CD14-positive monocyte (primary cell): Measurements from ENCODE around the gene LGR4. TPM values are rescaled to one million over a fixed set of nuclear protein-coding genes. Genes with fewer than 3 reads are reported as not detected.

ENCODE experiments used
- DNase-seq, 3 donors: peaks; one replicate each; pipeline ENCODE4 v3.0.0-alpha.2; 2011 to 2022
- H2AFZ ChIP-seq: 2 replicates; pipeline ENCODE4 v1.6.0; 2012; ENCODE audit warnings: mild to moderate bottlenecking, low read depth, low read length, inconsistent platforms; ENCODE audit not compliant: insufficient read depth, poor library complexity, severe bottlenecking
- H3K27ac ChIP-seq, 2 donors: 1 replicate in 1 of 2; 2 replicates in 1 of 2; pipeline ENCODE4 v1.5.1; 2012 to 2013; ENCODE audit warnings: low read length in 2 of 2, control low read depth in 1 of 2, inconsistent platforms in 1 of 2, low read depth in 1 of 2, mild to moderate bottlenecking in 1 of 2
- H3K27me3 ChIP-seq, 2 donors: one replicate each; pipeline versions ENCODE4 v1.6.0 to v1.6.1; 2011 to 2013; ENCODE audit warnings: low read length in 2 of 2; ENCODE audit not compliant: control insufficient read depth in 2 of 2, insufficient read depth in 2 of 2
- H3K36me3 ChIP-seq, 2 donors: replicated peaks in 1 of 2; 1 replicate in 1 of 2; 2 replicates in 1 of 2; pipeline versions ENCODE4 v1.5.1 to v1.6.1; 2012 to 2013; ENCODE audit warnings: low read length in 2 of 2, control low read depth in 1 of 2, inconsistent platforms in 1 of 2, mild to moderate bottlenecking in 1 of 2; ENCODE audit not compliant: insufficient read depth in 2 of 2, control insufficient read depth in 1 of 2
- H3K4me1 ChIP-seq, 2 donors: 1 replicate in 1 of 2; 2 replicates in 1 of 2; pipeline versions ENCODE4 v1.5.1 to v1.6.1; 2012 to 2013; ENCODE audit warnings: low read length in 2 of 2, control low read depth in 1 of 2, inconsistent platforms in 1 of 2, mild to moderate bottlenecking in 1 of 2, moderate library complexity in 1 of 2; ENCODE audit not compliant: insufficient read depth in 2 of 2, control insufficient read depth in 1 of 2
- H3K4me2 ChIP-seq: replicated peaks from 2 replicates; pipeline ENCODE3; 2012; ENCODE audit warnings: low read length, moderate library complexity, mild to moderate bottlenecking; ENCODE audit not compliant: poor library complexity, severe bottlenecking; ENCODE audit errors: extremely low read depth
- H3K4me3 ChIP-seq, 3 experiments: fragments of 200-600 bp in 1 of 3; sonication (generic) in 1 of 3; replicated peaks in 1 of 3; 1 replicate in 2 of 3; 2 replicates in 1 of 3; pipeline ENCODE4 v1.5.1; 2011 to 2013; ENCODE audit warnings: low read length in 3 of 3, mild to moderate bottlenecking in 3 of 3, control low read depth in 2 of 3, low read depth in 2 of 3, inconsistent platforms in 1 of 3, moderate library complexity in 1 of 3
- H3K79me2 ChIP-seq: 2 replicates; pipeline ENCODE4 v1.6.0; 2012; ENCODE audit warnings: mild to moderate bottlenecking, control low read depth, inconsistent platforms, low read length, moderate library complexity; ENCODE audit not compliant: insufficient read depth
- H3K9ac ChIP-seq: 2 replicates; pipeline ENCODE4 v1.6.0; 2017; ENCODE audit warnings: low read length, mild to moderate bottlenecking; ENCODE audit not compliant: insufficient read depth, poor library complexity, severe bottlenecking
- H3K9me3 ChIP-seq, 2 donors: replicated peaks in 1 of 2; 1 replicate in 1 of 2; 2 replicates in 1 of 2; pipeline versions ENCODE4 v1.5.1 to v1.6.1; 2012 to 2013; ENCODE audit warnings: low read length in 2 of 2, control low read depth in 1 of 2; ENCODE audit not compliant: control insufficient read depth in 1 of 2, insufficient read depth in 1 of 2
- H4K20me1 ChIP-seq: 2 replicates; pipeline ENCODE4 v1.6.0; 2012; ENCODE audit warnings: mild to moderate bottlenecking, low read length, control low read depth, moderate library complexity; ENCODE audit not compliant: insufficient read depth
- H3K27ac Mint-ChIP-seq, 7 donors: one replicate each; pipeline ENCODE4 v1.8.0; 2020; ENCODE audit warnings: mild to moderate bottlenecking in 7 of 7, mixed read lengths in 7 of 7, moderate library complexity in 6 of 7, inconsistent platforms in 2 of 7
- H3K27me3 Mint-ChIP-seq, 3 donors: one replicate each; pipeline ENCODE4 v1.8.0; 2021 to 2022; ENCODE audit warnings: low read depth in 3 of 3, mild to moderate bottlenecking in 3 of 3, mixed read lengths in 3 of 3, moderate library complexity in 3 of 3, inconsistent platforms in 1 of 3
- H3K36me3 Mint-ChIP-seq, 2 donors: one replicate each; pipeline ENCODE4 v1.8.0; 2020; ENCODE audit warnings: mixed read lengths in 2 of 2, inconsistent platforms in 1 of 2, mild to moderate bottlenecking in 1 of 2
- H3K4me1 Mint-ChIP-seq: one replicate; pipeline ENCODE4 v1.8.0; 2020; ENCODE audit warnings: mild to moderate bottlenecking, mixed read lengths
- H3K4me3 Mint-ChIP-seq, 2 donors: one replicate each; pipeline ENCODE4 v1.8.0; 2020; ENCODE audit warnings: mild to moderate bottlenecking in 2 of 2, mixed read lengths in 2 of 2, moderate library complexity in 1 of 2
- H3K9me3 Mint-ChIP-seq, 7 donors: one replicate each; pipeline ENCODE4 v1.8.0; 2020 to 2022; ENCODE audit warnings: mixed read lengths in 7 of 7, mild to moderate bottlenecking in 6 of 7, moderate library complexity in 6 of 7, inconsistent platforms in 2 of 7
- WGBS: methylation state at CpG from one replicate; pipeline ENCODE4 v1.1.5; 2013; ENCODE audit warnings: missing lambda C conversion rate; ENCODE audit not compliant: insufficient coverage; 5-methylcytosine and 5-hydroxymethylcytosine counted together
- intact Hi-C, 2 donors: fragments of 100-400 bp; cut with micrococcal nuclease; formaldehyde crosslinking; loops; one replicate each; pipeline versions ENCODE4 v1.15.0 to v1.15.1; 2023
- polyA plus RNA-seq, 3 donors: library from polyadenylated mRNA; depleted of rRNA in 1 of 3; unstranded in 2 of 3; stranded (reverse) in 1 of 3; fragments of 300-500 nt in 2 of 3; fragments of >200 nt in 1 of 3; fragmentation: Illumina TruSeq in 2 of 3; gene quantifications; 1 replicate in 2 of 3; 2 replicates in 1 of 3; pipeline ENCODE4 v1.2.3, GENCODE V29; 2012 to 2021
- TF ChIP-seq, protein P1 (sequence below): fragments of 200-600 bp; IDR thresholded peaks from one replicate; pipeline ENCODE4 v1.8.0; 2022; ENCODE audit warnings: antibody characterized with exemption, mild to moderate bottlenecking

Gene LGR4
- polyA plus RNA-seq, 3 donors, result 0.67 to 0.92 (median 0.72) TPM

DNA sequence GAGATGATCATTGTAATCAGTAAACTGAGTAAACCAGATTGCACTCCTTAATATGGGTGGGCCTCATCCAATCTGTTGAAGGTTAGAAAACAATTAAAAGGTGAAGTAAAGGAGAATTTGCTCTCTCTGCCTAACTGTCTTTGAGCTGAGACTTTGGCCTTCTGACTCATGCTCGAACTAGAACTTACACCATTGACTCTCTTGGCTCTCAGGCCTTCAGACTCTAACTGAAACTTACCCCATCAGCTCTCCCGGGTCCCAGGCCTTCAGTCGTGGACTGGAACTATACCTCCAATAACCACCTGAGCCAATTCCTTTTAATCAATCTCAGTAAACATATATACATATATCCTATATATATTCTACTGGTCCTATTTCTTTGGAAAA lies 34.0 kb downstream of the LGR4 start:
- no peaks in the 10 kb centered on the region for H4K20me1 ChIP-seq
- no peak overlapping the region for H3K9ac ChIP-seq
- no peaks in the 10 kb centered on the region for H3K79me2 ChIP-seq
- H3K27ac Mint-ChIP-seq, result no peak overlapping the region
- intact Hi-C loops, result no loop called here
- 100% methylated on average over 2 of the region's 3 CpGs for WGBS
- TF ChIP-seq, protein P1, sequence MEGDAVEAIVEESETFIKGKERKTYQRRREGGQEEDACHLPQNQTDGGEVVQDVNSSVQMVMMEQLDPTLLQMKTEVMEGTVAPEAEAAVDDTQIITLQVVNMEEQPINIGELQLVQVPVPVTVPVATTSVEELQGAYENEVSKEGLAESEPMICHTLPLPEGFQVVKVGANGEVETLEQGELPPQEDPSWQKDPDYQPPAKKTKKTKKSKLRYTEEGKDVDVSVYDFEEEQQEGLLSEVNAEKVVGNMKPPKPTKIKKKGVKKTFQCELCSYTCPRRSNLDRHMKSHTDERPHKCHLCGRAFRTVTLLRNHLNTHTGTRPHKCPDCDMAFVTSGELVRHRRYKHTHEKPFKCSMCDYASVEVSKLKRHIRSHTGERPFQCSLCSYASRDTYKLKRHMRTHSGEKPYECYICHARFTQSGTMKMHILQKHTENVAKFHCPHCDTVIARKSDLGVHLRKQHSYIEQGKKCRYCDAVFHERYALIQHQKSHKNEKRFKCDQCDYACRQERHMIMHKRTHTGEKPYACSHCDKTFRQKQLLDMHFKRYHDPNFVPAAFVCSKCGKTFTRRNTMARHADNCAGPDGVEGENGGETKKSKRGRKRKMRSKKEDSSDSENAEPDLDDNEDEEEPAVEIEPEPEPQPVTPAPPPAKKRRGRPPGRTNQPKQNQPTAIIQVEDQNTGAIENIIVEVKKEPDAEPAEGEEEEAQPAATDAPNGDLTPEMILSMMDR, result no peak
- no peak overlapping the region for H2AFZ ChIP-seq
- no peaks in the 10 kb centered on the region for H3K27me3 ChIP-seq
- H3K27ac ChIP-seq, result no peak overlapping the region
- no peaks in the 10 kb centered on the region for H3K36me3 Mint-ChIP-seq
- H3K9me3 ChIP-seq, result no peaks in the 10 kb centered on the region
- no peaks in the 10 kb centered on the region for H3K4me1 Mint-ChIP-seq
- H3K9me3 Mint-ChIP-seq, result peaks cover 0 to 5% (median 2%) of the 10 kb centered on the region in 7 donors
- no peaks in the 10 kb centered on the region for H3K36me3 ChIP-seq
- H3K4me1 ChIP-seq, result no peaks in the 10 kb centered on the region
- H3K4me3 ChIP-seq, result no peak overlapping the region
- H3K27me3 Mint-ChIP-seq, result no peaks in the 10 kb centered on the region
- H3K4me3 Mint-ChIP-seq, result no peak overlapping the region
- DNase-seq, result no peak
- H3K4me2 ChIP-seq, result no peak overlapping the region

DNA sequence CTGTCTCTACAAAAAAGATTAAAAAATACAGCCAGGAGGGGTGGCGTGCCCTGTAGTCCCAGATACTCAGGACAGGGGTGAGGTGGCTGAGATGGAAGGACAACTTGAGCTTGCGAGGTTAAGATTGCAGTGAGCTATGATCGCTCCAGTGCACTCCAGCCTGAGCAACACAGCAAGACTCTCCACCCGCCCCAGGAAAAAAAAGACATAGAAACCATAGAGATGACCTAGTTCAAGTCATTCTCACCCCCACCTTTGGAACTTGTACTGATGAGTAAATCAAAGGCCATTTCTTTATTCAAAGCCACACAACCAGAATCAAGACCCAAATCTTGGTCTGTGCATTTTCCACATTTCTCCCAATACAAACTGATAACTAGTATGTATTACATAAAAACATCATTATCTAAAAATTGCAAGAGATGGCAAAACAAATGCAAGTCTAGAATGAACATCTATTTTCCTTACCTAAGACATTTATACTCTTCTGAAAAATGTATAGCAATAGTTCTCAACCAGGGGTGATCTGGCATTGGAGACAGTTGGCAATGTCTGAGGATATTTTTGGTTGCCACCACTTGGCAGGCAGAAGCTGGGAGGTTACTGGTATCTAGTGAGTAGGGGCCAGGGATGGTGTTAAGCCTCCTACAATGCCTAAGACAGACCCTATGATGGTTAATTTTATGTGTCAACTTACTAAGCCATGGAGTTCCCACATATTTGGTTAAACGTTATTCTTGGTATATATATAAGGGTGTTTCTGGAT lies 34.6 kb downstream of the LGR4 start:
- Histone ChIP-seq H3K27ac (no peak overlapping the region), H3K36me3 (no peaks in the 10 kb centered on the region), H3K4me3 (no peak overlapping the region), H3K9ac (no peak overlapping the region), H3K9me3 (no peaks in the 10 kb centered on the region), H2AFZ (no peak overlapping the region), H4K20me1 (no peaks in the 10 kb centered on the region), H3K4me1 (no peaks in the 10 kb centered on the region), H3K4me2 (no peak overlapping the region), H3K27me3 (no peaks in the 10 kb centered on the region), H3K79me2 (no peaks in the 10 kb centered on the region)
- H3K9me3 Mint-ChIP-seq, result peaks cover 0 to 5% (median 2%) of the 10 kb centered on the region in 7 donors
- no peaks in the 10 kb centered on the region for H3K36me3 Mint-ChIP-seq
- TF ChIP-seq, protein P1, result no peak
- H3K27me3 Mint-ChIP-seq, result no peaks in the 10 kb centered on the region
- DNase-seq, result no peak
- no peaks in the 10 kb centered on the region for H3K4me1 Mint-ChIP-seq
- intact Hi-C loops, result no loop called here
- H3K27ac Mint-ChIP-seq, result no peak overlapping the region
- no peak overlapping the region for H3K4me3 Mint-ChIP-seq
- WGBS, result 100% methylated on average over 1 of the region's 5 CpGs
